ENCODE results near the gene SIAE.
A peak's percentile ranks its signal among the peaks of the same experiment; 100 is the strongest.
"Not testable (repeated sequence)": the region's sequence is repeated elsewhere in the genome, so short reads cannot be mapped to it uniquely, and the experiment has no call there.

Gene SIAE

GRCh38 chr11:124623861-124624525, 49.5 kb downstream of the SIAE start:
- peak; percentile 32 for DNase-seq (ENCODE audit: low spot score)

- DNase-seq (ENCODE audit: low spot score) = peak; percentile 94
Observed at GRCh38 chr11:124622531-124623451, 50.7 kb downstream of the SIAE start, which contains the start of gene TBRG1. Gene TBRG1, plus strand, starts transcription at chr11:124622864. Its CDS starts 220 bp downstream, at chr11:124623084.

GRCh38 chr11:124618863-124619262, 54.7 kb downstream of the SIAE start:
- no peak for DNase-seq (ENCODE audit: low spot score)

GRCh38 chr11:124612567-124613246, 60.8 kb downstream of the SIAE start:
- no peak for DNase-seq (ENCODE audit: low spot score)

- DNase-seq (ENCODE audit: low spot score) = no peak
Observed at GRCh38 chr11:124612045-124612444, 61.5 kb downstream of the SIAE start.

- no peak for DNase-seq (ENCODE audit: low spot score)
Observed at GRCh38 chr11:124611064-124611463, 62.5 kb downstream of the SIAE start, which contains the start of gene PANX3. Gene PANX3, plus strand, starts transcription at chr11:124611428. Its CDS starts 129 bp downstream, at chr11:124611557.

GRCh38 chr11:124610295-124610694, 63.2 kb downstream of the SIAE start:
- no peak for DNase-seq (ENCODE audit: low spot score)

GRCh38 chr11:124608147-124608546, 65.4 kb downstream of the SIAE start:
- DNase-seq (ENCODE audit: low spot score) = no peak

GRCh38 chr11:124605719-124606118, 67.8 kb downstream of the SIAE start:
- DNase-seq (ENCODE audit: low spot score) = no peak

- DNase-seq (ENCODE audit: low spot score) = not testable (repeated sequence)
Observed at GRCh38 chr11:124602723-124603122, 70.8 kb downstream of the SIAE start.

- peak; percentile 59 for DNase-seq (ENCODE audit: low spot score)
Observed at GRCh38 chr11:124602193-124602592, 71.3 kb downstream of the SIAE start.

GRCh38 chr11:124600621-124601320, 72.8 kb downstream of the SIAE start:
- DNase-seq (ENCODE audit: low spot score) = no peak

GRCh38 chr11:124597626-124598025, 75.9 kb downstream of the SIAE start:
- DNase-seq (ENCODE audit: low spot score) = no peak

- no peak for DNase-seq (ENCODE audit: low spot score)
Observed at GRCh38 chr11:124595302-124595701, 78.2 kb downstream of the SIAE start.

- DNase-seq (ENCODE audit: low spot score) = no peak
Observed at GRCh38 chr11:124592627-124593026, 80.9 kb downstream of the SIAE start.

GRCh38 chr11:124591430-124591829, 82.1 kb downstream of the SIAE start:
- DNase-seq (ENCODE audit: low spot score) = no peak

- DNase-seq (ENCODE audit: low spot score) = peak; percentile 48
Observed at GRCh38 chr11:124586238-124586860, 87.2 kb downstream of the SIAE start.

- no peak for DNase-seq (ENCODE audit: low spot score)
Observed at GRCh38 chr11:124584681-124585372, 88.7 kb downstream of the SIAE start.

- no peak for DNase-seq (ENCODE audit: low spot score)
Observed at GRCh38 chr11:124583781-124584180, 89.8 kb downstream of the SIAE start.
